HG03469 (cell line): ENCODE results near the gene INTS6.
A peak's percentile ranks its signal among the peaks of the same experiment; 100 is the strongest.

Experiments used
- ATAC-seq: cut with Tn5 transposase; IDR thresholded peaks from one replicate; pipeline ENCODE4 v1.9.1; 2021; ENCODE audit warnings: mild to moderate bottlenecking, moderate library complexity, moderate number of reproducible peaks; ENCODE audit not compliant: unreplicated experiment

The INTS6 gene

GRCh38 chr13:51452361-51453206 lies at the start of gene INTS6:
Gene INTS6, minus strand, starts transcription at chr13:51453036. Its CDS starts 511 bp downstream, at chr13:51452525.
- ATAC-seq = peak; percentile 55

DNA sequence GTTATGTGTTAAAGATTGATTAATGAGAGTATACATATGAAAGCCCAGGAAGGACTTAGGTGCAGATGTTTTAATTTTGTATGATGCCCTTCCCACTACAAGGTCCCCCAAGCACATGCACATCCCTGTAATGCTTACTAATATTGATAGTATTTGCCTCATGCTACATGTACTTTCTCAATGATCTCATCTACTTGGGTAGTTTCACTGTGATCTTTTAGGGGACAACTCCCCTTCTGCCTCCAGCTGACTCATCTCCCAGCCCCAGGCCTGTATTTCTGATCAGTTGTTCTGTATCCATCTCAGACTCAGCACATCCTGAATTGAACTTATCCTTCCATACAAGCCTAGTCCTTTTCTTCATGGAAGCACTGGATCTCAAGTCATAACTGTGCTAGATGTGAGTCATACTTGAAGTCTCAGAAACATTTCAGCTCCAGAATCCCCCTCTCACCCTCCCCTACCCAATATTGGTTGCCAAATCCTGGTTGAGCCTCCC lies 49.4 kb upstream of the INTS6 start:
- peak; percentile 97 for ATAC-seq

DNA sequence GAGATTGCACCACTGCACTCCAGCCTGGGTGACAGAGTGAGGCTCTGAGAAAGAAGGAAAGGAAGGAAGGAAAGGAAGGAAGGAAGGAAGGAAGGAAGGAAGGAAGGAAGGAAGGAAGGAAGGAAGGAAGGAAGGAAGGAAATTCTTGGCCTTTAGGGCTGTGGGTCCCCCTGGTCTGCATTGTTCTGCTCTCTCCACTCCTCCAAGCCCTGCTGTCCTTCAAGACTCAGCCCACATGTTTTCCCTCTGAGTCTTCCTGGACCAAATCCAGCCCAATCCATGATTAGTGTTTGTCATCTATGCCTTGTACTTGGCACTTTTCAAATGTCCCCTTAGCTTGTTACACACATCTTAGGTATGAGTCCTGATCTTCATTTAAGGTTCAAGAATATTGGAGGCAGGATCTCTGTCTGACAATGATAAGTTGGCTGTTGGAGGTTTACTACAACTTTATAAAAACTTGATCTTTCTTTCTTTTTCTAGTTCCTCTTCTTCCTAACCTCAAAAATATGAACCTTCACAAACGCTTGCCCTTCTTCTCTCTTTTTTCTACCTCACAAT lies 48.8 kb upstream of the INTS6 start:
- peak; percentile 19 for ATAC-seq

DNA sequence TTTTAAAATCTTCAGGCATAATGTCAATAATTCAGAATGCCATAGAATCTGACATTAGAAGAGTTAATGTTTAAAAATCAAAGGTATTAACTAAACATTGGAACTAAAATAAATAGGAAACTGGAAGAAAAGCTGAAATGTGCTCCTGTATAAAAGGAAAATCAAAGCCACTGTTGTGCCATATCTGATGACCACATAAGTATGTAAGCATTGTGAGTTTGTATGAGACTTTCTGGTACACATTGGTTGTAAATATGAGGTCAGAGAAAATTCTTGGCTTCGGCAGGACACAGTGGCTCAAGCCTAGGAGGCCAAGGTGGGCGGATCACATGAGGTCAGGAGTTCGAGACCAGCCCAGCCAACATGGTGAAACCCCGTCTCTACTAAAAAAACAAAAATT lies 48.3 kb upstream of the INTS6 start:
- ATAC-seq = no peak

DNA sequence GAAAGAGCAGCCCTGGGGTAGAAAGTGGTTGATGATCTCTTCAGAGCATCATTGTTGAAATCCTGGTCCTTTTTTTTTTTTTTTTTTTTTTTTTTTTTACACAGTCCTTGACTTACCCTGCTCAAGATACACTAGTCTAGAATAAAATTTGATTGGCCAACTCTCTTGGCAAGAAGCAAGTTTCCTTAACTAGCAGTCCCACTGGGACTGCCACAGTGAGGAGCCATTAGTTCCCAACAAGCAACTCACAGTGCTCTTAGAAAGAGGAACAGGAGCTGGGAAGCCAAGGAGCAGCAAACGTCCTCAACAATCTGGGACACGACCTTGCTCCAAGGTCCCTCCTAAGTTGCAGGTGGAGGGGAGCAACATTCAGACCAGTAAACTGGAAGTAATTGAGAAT lies 47.9 kb upstream of the INTS6 start:
- no peak for ATAC-seq

GRCh38 chr13:51499841-51500240 lies 47.0 kb upstream of the INTS6 start:
- no peak for ATAC-seq

DNA sequence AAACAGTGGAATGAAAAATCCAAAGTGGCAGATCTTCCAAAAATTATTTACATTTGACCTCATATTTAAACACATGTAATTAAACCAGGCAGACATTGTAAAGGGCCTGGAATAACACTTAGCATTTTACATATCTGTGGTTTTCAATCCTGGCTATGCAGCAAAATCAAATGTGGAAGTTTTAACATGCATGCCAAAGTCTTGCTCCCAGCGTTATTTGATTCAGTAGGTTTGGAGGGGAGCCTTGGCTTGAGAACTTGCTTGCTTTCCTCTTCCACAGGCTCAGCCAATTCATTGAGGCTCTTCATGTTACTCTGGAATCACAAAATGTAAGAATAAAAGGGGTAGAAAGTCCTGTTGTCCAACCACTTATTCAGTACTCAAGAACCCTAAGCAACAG lies 42.5 kb upstream of the INTS6 start:
- no peak for ATAC-seq

- no peak for ATAC-seq
These were observed 41.3 kb upstream of the INTS6 start for GRCh38 chr13:51494156-51494555.

- no peak for ATAC-seq
These were observed 35.4 kb upstream of the INTS6 start for GRCh38 chr13:51488212-51488611.

DNA sequence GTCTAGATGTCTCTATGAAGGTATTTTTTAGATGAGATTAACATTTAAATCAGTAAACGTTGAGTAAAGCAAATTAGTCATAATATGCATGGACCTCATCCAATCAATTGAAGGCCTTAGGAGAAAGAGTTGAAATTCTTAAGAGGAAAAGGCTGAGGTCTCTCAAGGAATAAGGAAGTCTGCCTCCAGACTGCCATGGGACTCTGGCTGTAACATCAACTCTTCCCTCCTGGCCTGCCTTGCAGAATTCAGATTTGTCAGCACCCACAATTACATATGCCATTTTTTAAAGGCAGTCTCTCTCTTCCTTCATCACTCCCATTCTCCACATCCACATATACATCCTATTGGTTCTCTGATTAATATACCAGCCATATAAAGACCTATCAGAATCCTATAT lies 28.8 kb upstream of the INTS6 start:
- no peak for ATAC-seq

- ATAC-seq = no peak
These were observed 26.3 kb upstream of the INTS6 start for GRCh38 chr13:51479199-51479523.

DNA sequence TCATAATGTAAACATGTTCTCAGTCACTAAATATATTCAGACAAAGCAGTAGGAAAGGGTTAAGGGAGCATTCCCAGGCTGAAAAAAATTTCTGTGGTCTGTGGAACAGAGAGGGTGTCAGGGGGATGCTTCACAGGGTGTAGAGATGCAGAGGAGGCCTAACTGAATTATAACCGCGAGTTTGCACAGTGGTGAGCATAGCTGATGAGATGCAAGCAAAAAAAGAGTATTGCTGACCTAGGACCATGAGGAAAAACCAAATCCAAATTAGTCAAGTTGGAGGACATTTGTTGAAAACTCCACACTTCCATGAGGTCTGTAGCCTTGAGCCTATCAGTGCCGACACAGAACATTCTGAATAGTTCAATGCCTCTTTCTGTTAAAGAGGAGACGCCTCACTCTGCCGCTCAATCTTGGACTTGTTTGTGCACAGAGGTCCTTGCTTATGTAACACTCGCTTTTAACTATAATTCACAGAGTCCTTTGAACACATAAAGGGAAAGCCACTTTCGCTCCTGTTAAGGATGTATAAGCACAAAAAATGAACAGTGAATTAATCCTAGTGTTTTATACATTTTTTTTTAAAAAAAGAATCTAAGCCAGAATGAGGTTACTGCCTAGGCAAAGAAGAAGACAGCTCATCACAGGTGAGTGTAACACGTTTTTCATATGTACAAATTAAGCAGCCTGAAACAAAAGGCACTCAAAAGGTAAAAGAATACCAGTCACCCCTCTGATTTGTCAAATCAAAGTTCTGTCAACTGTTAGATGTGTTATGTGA lies 25.8 kb upstream of the INTS6 start:
- ATAC-seq = no peak

- ATAC-seq = no peak
These were observed 25.0 kb upstream of the INTS6 start for GRCh38 chr13:51477653-51478324.

GRCh38 chr13:51477149-51477548 lies 24.3 kb upstream of the INTS6 start:
- no peak for ATAC-seq

DNA sequence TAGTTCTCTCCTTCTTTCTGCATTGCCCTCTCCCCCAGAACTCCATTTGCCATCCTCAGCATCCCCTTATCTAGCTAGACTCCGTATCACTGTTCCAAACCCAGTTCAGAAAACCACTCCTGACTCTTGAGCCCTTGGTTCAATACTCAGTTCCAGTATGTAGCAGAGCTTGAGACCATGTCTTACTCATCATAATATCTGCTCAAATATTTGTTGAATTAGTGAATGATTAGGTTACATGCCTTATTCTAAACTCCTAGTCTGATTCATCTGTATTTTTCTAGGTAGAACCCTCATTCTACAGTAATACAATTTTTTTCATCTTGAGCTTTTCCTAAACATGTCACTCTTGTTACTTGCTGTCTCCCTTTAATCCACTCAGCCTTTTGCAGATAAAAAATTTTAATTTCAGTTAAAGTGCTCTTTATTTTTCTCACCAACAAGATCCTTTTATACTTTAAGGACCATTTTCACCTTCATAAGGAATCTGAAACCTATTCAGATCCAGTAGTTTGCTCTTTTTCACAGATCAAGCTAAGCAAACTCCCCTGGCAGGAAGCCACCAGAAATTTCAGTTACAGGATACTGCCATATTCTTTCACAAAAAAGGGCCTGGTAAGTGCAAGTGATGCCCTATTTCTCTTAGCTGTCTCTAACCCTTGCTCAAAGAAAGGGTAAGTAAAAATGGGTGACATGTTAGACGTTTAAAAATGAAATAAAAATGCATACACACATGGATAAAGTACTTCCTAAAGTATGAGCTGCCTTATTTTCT lies 23.1 kb upstream of the INTS6 start:
- no peak for ATAC-seq

GRCh38 chr13:51469790-51470189 lies 17.0 kb upstream of the INTS6 start:
- no peak for ATAC-seq

DNA sequence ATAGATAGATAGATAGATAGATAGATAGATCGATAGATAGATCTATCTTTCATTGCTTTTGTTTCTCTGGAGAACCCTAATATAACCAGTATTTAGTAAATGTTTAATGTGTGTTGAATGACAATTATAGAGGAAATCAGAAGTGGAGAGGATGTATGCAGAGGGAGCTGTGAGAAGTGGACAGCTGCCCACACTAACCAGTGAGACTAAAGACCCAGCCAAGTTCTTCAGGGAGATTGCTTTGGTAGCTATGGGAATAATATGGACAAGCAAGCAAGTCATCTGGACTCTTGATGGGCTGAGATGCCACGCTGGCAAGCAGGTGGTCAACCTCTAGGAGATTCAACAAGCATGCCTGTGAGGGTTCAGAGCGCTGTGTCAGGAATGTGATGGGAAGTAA lies 14.9 kb upstream of the INTS6 start:
- ATAC-seq = no peak

DNA sequence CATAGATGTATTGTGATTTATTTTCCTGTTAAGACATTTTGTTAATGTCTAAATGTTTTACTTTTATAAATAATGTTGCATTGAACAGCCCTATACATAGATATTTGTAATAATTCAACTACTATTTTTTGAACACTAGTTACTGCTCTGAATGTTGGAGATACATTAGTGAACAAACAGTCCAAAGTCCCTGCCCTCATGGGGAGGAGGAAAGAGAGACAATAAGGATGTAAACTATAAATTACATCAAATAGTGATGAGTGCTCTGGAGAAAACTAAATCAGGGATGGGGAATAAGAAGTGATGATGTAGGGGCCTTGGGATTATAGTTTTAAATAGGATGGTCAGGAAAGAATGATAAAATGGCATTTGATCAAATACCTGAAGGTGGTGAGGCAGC lies 12.3 kb upstream of the INTS6 start:
- ATAC-seq = no peak

DNA sequence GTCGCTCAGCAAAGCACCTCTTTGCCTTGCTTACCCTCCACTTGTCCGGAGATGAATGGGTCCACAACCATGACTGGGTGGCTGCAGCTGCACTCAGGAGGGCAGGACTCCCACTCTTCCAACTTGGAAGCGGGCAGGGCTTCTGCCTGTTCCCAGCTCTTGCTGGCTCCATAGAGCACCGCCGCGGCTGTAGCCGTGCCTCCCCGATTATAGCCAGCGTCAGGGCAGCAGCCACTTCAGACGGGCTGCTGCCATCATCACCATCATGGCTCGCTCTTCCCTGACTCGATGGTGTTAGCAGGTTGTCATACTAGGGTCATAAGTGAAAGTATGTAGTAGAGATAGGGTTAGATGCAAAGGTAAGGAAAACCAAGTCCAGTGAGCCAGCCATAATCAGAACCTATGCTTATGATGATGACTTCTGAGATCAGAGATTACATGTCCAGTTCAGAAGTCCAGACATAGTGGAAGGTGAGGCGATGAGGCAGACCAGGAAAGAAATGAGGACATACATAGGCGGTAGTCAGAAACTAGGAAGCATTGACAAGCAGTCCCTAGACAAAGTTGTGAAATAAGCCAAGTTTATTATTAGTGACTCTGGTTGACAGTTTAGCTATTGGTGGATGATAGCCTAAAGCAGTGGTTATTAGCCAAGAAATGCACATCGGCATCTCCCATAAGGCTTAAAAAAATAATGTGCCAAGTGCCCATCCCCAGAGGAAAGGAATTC lies 4.4 kb upstream of the INTS6 start:
- no peak for ATAC-seq

- ATAC-seq = no peak
These were observed 3.7 kb upstream of the INTS6 start for GRCh38 chr13:51456510-51456909.
